ENCODE results near the gene CALCOCO2.
"Not testable (repeated sequence)": the region's sequence is repeated elsewhere in the genome, so short reads cannot be mapped to it uniquely, and the experiment has no call there.

The CALCOCO2 gene

DNA sequence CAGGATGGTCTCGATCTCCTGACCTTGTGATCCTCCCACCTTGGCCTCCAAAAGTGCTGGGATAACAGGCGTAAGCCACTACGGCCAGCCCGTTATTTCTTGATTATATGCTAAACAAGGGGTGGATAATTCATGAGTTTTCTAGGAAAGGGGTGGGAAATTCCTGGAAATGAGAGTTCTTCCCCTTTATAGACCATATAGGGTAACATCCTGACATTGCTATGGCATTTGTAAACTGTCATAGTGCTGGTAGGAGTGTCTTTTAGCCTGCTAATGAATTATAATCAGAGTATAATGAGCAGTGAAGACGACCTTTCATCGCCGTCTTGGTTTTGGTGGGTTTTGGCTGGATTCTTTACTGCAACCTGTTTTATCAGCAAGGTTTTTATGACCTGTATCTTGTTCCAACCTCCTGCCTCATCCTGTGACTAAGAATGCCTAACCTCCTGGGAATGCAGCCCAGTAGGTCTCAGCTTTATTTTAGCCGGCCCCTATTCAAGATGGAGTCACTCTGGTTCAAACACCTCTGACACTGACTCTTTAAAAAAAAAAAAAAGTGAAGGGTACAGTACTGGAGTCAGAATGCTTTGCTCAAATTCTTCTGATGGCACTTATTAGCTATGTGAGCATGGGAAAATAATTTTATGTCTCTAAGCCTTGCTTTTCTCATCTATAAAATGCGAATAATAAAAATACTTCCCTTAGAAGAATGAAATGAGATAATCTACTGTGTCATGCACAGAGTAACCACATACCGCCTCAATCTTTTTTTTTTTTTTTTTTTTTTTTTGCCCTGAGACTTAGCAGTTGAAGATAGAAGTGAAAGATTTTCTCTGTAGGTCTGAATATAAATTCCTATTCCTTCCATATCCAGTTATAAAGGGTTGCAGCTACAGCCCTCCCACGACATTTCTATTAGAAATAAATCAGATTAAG, 5.1 kb upstream of the CALCOCO2 start:
- no peak for DNase-seq

DNA sequence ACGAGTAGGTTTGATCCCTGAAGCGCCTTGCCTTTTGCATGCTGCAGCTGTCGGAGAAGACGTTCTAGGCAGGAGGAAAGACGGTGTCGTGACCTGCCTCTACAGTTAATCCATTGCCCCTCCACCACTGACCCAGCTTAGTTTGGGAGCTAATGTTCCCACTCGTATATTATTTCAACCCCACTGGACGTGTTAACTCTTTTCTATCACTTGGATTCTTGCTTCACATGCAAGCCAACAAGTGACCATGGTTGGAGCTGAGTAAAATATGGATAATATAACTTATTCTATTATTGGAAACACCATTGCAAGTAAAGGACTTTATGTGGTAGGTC, 681 bp downstream of the CALCOCO2 start:
- DNase-seq, result no peak

DNA sequence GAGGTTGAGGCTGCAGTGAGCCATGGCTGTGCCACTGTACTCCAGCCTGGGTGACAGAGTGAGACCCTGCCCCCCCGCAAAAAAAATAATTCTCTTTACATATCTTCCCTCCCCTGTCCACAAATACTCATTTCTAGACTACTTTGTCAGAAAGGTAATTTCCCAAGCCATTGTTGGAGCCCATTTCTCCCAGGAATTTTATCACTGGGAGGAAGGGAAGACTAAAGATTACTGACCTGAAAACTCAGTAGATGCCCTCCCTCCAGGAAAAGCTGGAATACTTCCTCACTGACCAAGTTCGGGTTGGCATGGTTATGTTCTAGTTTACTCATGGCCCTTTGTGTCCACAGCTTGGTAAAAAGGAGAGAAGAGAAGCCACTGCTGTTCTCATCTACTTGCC, 4.1 kb downstream of the CALCOCO2 start:
- DNase-seq, result no peak

DNA sequence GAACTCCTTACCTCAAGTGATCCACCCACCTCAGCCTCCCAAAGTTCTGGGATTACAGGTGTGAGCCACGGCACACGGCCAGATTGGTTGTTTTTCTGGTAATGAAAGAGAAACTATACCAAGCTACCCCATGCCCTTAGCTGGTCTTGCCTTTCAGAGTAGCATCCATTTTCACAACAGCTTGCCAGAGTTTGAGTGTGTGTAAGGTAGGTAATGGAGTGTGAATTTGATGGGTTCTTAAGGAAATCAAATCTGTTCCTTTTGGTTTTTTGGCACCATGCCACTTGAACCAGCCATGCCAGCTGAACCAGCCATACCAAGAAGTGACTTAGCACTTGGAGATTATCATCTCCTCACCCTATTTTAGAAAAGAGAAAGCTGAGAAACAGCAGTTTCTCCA, 5.1 kb downstream of the CALCOCO2 start:
- no peak for DNase-seq

- DNase-seq, result peak; percentile 30
Measured at GRCh38 chr17:48837458-48837857, 6.6 kb downstream of the CALCOCO2 start.

DNA sequence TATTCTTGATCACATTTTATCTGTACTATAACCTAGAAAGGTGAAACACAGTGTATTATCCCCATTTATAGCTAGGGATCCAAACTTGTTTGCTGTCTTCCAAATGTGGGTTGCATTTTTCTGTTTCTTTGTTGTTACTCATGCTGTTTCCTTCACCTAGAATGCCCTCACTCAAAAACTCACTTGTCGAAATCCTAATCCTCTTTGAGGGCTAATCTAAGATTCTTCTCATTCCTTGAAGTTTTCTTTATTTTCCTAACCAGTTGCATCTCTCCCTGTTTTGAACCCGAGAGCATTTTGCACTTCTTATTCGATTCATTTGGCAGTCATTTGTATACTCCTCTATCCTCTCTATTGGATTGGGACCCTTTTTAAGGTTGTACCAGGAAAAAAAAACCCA, 9.6 kb downstream of the CALCOCO2 start:
- no peak for DNase-seq

DNA sequence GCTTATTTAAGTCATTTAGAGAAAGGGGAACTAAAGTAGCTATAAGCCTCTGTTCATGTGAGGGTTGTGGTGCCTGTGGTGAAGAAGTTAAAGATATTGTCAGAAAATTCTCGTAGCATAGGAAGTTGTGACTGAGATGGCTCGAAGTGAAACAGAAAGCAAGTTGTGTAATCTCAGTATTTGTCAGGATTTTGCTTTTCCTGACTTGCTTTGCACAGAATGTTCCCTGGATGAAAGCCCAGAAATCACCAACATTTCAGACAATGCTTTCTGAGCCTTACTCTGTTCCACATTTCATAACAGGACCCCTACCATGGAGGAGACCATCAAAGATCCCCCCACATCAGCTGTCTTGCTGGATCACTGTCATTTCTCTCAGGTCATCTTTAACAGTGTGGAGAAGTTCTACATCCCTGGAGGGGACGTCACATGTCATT, 10.6 kb downstream of the CALCOCO2 start:
- DNase-seq, result peak; percentile 60

GRCh38 chr17:48842746-48843145, 11.9 kb downstream of the CALCOCO2 start:
- no peak for DNase-seq

DNA sequence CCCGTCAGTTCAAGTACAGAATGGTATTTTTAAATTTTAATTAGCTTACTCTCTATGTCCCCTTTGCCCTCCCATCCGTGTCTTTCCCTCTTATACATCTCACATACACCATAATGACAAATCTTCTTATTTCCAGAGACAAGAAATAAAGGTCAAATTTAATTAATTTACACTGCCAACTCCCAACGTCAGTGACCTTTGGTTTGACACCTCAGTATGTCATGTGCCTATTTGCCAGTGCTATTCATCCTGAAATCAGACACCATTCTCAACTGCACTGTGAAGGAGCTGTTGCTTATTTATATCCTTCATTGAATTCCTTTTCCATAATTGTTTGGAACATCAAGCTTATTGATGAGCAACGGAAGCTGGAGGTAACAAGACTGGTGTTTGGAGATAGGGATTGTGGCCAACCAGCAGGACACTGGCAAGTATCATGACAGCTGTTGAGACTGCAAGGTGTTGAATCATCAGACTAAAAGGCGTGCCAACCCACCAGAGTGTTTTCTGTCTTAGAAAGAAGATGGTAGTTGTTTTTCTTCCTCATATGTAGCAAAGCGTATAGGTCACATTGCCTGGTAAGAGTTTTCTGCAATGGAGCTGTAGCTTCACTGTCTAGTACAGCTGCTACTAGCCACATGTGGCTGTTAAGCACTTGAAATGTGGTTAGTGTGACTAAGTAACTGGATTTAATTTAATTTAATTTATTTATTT, 12.5 kb downstream of the CALCOCO2 start:
- no peak for DNase-seq

DNA sequence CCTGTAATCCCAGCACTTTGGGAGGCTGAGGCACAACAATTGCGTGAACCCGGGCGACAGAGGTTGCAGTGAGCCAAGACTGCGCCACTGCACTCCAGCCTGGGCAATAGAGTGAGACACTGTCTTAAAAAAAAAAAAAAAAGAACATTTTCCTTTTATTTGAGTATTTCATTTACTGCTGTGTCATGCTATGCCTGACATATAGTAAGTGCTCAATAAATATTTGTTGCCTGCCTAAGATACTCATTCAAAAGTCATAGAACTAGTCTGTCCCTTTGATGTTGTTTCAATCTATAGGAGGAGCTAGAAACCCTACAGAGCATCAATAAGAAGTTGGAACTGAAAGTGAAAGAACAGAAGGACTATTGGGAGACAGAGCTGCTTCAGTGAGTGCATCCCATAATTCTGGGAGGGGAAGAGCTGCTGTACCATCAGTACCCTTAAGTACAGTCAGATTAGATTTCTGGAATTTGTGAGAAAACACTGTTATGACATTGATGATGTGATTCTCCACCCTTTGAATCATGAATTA, 20.0 kb downstream of the CALCOCO2 start:
- DNase-seq, result peak; percentile 3

DNA sequence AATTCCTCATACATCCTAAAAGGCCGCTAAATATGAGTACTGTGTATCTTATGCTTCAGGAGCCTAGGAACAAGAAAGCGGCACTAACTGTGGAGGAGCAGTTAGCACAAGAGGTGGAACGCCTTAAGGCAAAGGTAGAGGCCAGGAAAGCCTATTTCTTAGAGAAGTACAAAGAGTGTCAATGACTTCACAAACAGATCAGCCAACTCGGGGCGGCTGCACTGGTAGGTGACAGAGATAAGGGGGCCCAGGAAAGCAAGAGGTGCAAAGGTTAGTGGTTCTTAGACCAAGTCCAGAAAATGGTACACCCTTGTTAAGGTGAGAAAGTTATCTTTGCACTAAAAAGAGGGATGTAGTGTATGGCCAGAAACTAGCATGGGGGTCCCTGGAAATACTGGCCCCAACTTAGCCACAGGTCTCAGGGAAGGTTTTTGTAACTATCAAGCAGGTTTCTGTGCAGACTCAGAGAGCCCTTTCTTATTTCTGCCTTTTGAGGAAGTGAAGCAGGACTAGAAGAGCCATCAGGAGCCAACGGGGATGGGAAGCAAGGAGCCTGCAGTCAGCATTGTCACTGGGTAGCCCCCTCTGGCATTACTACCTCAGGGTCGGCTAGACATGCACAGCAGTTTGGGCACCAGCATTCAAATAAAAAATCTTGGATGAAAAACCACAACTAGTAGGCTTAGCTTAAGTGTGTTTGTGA, 24.1 kb downstream of the CALCOCO2 start:
- DNase-seq, result no peak

DNA sequence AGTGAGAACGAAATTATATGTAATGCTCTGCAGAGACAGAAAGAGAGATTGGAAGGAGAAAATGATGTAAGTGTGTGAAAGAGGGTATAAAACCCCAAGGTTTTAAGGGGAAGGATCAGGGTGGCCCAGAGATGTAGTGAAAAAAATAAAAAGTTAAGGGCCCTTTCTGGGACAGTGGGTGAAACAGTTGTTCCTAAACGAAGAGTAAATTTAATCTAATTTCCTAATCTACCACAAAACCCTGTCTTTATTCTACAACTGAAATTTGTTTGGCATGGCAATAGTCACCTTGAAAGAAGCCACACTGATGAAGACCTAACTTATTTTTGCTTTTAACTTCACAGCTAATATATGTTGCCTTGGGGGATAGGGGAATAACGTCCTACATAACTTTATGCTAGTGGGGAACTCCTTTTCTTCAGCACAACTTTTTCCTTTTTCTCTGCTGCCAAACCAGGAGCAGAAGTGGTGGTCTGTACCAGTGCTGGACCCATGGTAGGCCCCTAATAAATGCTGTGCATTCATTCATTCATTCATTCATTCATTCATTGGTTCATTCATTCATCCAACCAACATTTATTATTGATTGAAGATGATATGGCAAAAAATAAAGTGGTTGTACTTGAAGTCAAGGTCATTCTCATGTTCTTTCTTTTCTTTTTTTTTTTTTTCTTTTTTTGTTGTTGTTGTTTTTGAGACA, 25.4 kb downstream of the CALCOCO2 start:
- no peak for DNase-seq

DNA sequence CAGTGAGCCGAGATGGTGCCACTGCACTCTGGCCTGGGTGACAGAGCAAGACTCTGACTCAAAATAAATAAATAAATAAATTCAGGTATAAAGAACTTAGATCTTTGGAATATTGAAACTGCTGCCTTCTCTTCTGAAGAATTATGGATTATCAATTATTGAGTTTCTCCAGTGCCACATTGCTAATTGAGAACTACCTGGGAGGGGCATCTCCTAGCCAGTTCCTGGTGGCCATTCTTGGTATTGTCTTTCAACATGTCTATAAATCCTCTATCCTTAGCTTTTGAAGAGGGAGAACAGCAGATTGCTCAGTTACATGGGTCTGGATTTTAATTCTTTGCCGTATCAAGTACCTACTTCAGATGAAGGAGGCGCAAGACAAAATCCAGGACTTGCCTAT, 29.2 kb downstream of the CALCOCO2 start:
- DNase-seq, result no peak

GRCh38 chr17:48860456-48860855, 29.6 kb downstream of the CALCOCO2 start:
- DNase-seq, result no peak

DNA sequence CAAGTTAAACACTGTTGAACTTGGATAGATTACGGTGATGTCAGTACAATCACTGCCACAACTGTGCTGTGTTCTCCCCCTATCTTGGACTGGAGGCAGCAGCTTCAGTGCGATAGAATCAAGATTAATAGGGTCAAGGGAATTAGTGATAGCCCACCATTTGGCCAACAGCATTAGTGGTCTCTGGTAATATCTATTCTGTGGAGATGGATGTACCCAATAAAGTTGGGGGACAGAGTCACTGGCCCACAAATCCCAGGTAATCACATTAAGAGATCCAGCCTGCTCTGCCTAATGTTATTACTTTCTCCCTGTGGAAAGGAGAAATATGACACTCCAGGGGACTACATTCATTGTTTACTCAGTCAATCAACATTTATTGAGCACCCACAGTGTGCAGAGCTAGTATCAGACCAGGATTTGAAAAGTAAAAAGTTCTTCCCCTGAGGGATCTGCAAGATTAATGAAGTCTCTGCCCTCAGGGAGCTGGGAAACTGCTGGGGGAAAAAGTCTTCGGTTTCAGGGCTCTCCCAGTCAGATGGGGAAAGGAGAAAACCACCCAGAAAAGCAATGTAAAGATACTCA, 38.2 kb downstream of the CALCOCO2 start:
- no peak for DNase-seq

- DNase-seq, result no peak
Measured at GRCh38 chr17:48869821-48870318, 39.0 kb downstream of the CALCOCO2 start.

- DNase-seq, result no peak
Measured at GRCh38 chr17:48871035-48871550, 40.3 kb downstream of the CALCOCO2 start.

DNA sequence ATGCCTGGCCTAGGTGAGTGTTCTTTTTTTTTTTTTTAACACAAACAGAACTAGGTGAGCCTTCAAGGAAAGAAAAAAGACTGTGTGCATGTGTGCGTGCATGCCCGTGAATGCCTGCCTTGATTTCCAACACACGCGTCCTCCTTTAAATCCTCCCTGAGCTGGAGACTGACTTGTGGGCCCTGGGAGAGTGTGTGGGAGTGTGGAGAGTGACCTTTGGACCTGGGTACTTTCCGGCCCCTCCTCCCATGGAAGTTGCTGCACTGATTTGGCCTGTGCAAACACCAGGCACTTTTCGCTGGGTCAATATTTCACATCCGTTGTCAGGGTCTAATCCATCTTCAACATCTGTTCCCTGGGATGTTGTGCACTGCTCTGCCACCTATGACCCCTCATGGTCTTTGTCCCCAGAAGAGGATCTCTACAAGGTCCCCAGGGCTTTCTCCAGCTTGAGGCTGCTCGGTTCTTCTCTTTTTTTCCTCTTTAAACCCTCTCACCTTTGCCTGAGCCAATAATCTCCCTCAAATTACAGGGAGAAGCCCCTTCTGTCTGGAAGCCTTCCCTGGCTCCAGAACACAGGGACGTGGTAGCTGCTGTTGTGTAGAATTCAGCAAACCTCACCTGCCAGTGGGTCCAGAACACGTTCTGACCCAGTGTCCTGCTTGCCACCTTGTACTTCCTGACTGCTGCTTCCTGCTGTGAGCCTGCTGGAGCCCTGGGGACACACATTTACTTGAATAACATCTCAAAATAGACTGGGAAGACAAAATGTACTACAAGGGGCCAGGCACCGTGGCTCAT, 40.9 kb downstream of the CALCOCO2 start:
- no peak for DNase-seq

DNA sequence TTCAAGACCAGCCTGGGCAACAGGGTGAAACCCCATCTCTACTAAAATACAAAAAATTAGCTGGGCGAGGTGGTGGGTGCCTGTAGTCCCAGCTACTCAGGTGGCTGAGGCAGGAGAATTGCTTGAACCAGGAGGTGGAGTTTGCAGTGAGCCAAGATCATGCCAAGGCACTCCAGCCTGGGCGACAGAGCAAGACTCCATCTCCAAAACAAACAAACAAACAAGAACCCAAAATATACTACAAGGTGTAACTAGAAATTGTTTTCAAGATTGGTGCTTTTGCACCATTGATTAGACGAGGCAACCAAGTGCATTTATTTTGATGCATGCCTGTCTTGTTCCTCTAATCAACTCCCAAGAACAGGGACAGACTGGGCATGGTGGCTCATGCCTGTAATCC, 41.6 kb downstream of the CALCOCO2 start:
- DNase-seq, result not testable (repeated sequence)

DNA sequence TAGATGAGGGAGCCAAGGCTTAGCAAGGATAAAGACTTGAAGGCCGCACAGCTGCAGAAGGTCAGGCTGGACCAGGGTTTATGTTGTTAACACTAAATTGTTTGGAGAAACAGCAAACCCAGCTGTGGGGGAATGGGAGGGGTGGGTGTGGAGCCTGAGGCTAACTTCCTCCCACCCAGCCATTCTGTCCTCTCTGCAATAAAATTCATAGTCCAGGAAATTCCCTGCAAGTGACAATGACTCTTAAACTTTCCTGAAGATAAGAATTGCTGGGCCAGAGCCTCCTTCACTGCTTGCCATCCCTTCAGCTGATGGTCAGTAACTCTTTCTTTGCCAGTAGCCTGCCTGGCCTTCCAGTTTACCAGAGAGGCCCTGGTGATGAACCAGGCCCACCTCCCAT, 42.4 kb downstream of the CALCOCO2 start:
- no peak for DNase-seq

Data from CD4-positive, alpha-beta T cell treated with Interleukin-4 for 4 hours (primary cell).